B cell (primary cell): ENCODE measurements around the gene ALKBH4. TPM values are rescaled to one million over a fixed set of nuclear protein-coding genes. Genes with fewer than 3 reads are reported as not detected.
A peak's percentile ranks its signal among the peaks of the same experiment; 100 is the strongest.

Experiments used
- ATAC-seq: fragments of 200-7000 bp; cut with Tn5 transposase; one replicate; pipeline ENCODE4 v1.10.0; 2021; ENCODE audit warnings: low read depth, mild to moderate bottlenecking, moderate number of reproducible peaks, moderate library complexity
- CTCF ChIA-PET: fragments of 350-600 bp; sonication (Branson Sonifier 250); formaldehyde crosslinking; loops from one replicate; lab custom pipeline; 2021; ENCODE audit warnings: antibody characterized with exemption, inconsistent platforms; lab: Charles Lee
- POLR2A ChIA-PET: fragments of 350-600 bp; sonication (Branson Sonifier 250); formaldehyde crosslinking; loops from one replicate; lab custom pipeline; 2021; ENCODE audit warnings: antibody characterized with exemption; lab: Charles Lee
- DNase-seq: peaks from one replicate; pipeline ENCODE4 v3.0.0; 2013
- H2AFZ ChIP-seq: 2 replicates; pipeline ENCODE4 v1.6.1; 2012; ENCODE audit warnings: mild to moderate bottlenecking, low read depth, low read length; ENCODE audit not compliant: insufficient read depth, poor library complexity, severe bottlenecking
- H3K27ac ChIP-seq, 2 donors: 1 replicate in 1 of 2; 2 replicates in 1 of 2; pipeline ENCODE4 v1.5.1; 2012 to 2013; ENCODE audit warnings: low read length in 2 of 2, mild to moderate bottlenecking in 2 of 2, moderate library complexity in 1 of 2
- H3K27me3 ChIP-seq, 4 experiments: fragments of 200-600 bp in 1 of 4; sonication (generic) in 1 of 4; replicated peaks in 1 of 4; 1 replicate in 2 of 4; 2 replicates in 2 of 4; pipeline versions ENCODE4 v1.6.1 to v1.7.0; 2013 to 2016; ENCODE audit warnings: low read length in 3 of 4, mild to moderate bottlenecking in 2 of 4, mixed read lengths in 1 of 4, moderate library complexity in 1 of 4; ENCODE audit not compliant: insufficient read depth in 4 of 4, control insufficient read depth in 3 of 4; ENCODE audit errors: control extremely low read depth in 1 of 4
- H3K36me3 ChIP-seq, 2 experiments: replicated peaks in 1 of 2; 1 replicate in 1 of 2; 2 replicates in 1 of 2; pipeline versions ENCODE4 v1.6.1 to v1.7.1; 2013; ENCODE audit warnings: low read length in 1 of 2; ENCODE audit not compliant: insufficient read depth in 2 of 2, control insufficient read depth in 1 of 2; ENCODE audit errors: control extremely low read depth in 1 of 2, extremely low read depth in 1 of 2
- H3K4me1 ChIP-seq, 2 donors: fragments of 200-600 bp in 1 of 2; sonication (generic) in 1 of 2; 1 replicate in 1 of 2; 2 replicates in 1 of 2; pipeline versions ENCODE4 v1.5.1 to v1.6.1; 2013 to 2017; ENCODE audit warnings: low read length in 2 of 2; ENCODE audit not compliant: control insufficient read depth in 2 of 2, insufficient read depth in 2 of 2
- H3K4me2 ChIP-seq: replicated peaks from 2 replicates; pipeline ENCODE3; 2012; ENCODE audit warnings: mild to moderate bottlenecking, low read depth, low read length; ENCODE audit not compliant: poor library complexity, severe bottlenecking
- H3K4me3 ChIP-seq, 5 experiments: fragments of 200-600 bp in 1 of 5; sonication (generic) in 1 of 5; 1 replicate in 3 of 5; 2 replicates in 2 of 5; pipeline versions ENCODE4 v1.5.1 to v1.7.0; 2011 to 2016; ENCODE audit warnings: low read length in 4 of 5, mild to moderate bottlenecking in 4 of 5, low read depth in 2 of 5, control low read depth in 1 of 5, moderate library complexity in 1 of 5; ENCODE audit not compliant: insufficient read depth in 1 of 5; ENCODE audit errors: control extremely low read depth in 1 of 5, extremely low read depth in 1 of 5
- H3K79me2 ChIP-seq: fragments of 200-600 bp; sonication (generic); one replicate; pipeline ENCODE4 v1.6.0; 2016; ENCODE audit warnings: low read length; ENCODE audit not compliant: control insufficient read depth, insufficient read depth
- H3K9ac ChIP-seq: fragments of 200-600 bp; sonication (generic); 2 replicates; pipeline ENCODE4 v1.6.1; 2017; ENCODE audit warnings: mild to moderate bottlenecking, low read length, moderate library complexity
- H3K9me3 ChIP-seq, 3 donors: one replicate each; pipeline versions ENCODE4 v1.6.1 to v1.7.1; 2013; ENCODE audit warnings: low read length in 2 of 3; ENCODE audit not compliant: control insufficient read depth in 2 of 3, insufficient read depth in 1 of 3; ENCODE audit errors: control extremely low read depth in 1 of 3
- H4K20me1 ChIP-seq: 2 replicates; pipeline ENCODE4 v1.6.0; 2012; ENCODE audit warnings: mild to moderate bottlenecking, low read length; ENCODE audit not compliant: insufficient read depth, control insufficient read depth, poor library complexity, severe bottlenecking
- H3K27ac Mint-ChIP-seq: one replicate; pipeline ENCODE4 v1.8.0; 2021; ENCODE audit warnings: mixed read lengths
- H3K27me3 Mint-ChIP-seq: one replicate; pipeline ENCODE4 v1.8.0; 2021; ENCODE audit warnings: mixed read lengths
- H3K4me1 Mint-ChIP-seq: one replicate; pipeline ENCODE4 v1.8.0; 2021; ENCODE audit warnings: mixed read lengths
- H3K4me3 Mint-ChIP-seq: one replicate; pipeline ENCODE4 v1.8.0; 2021; ENCODE audit warnings: mixed read lengths
- H3K9me3 Mint-ChIP-seq: one replicate; pipeline ENCODE4 v1.8.0; 2022; ENCODE audit warnings: mixed read lengths; ENCODE audit not compliant: insufficient read depth
- CTCF ChIP-seq: fragments of 200-600 bp; IDR thresholded peaks from one replicate; pipeline ENCODE4 v1.8.0; 2022; ENCODE audit warnings: antibody characterized with exemption, mild to moderate bottlenecking
- EZH2 ChIP-seq: IDR thresholded peaks from 2 replicates; pipeline ENCODE4 v1.6.1; 2012; ENCODE audit warnings: borderline replicate concordance, low read depth, mild to moderate bottlenecking, moderate library complexity, low read length; ENCODE audit not compliant: insufficient read depth, poor library complexity, severe bottlenecking
- WGBS: methylation state at CpG from one replicate; pipeline ENCODE4 v1.1.5; 2013; ENCODE audit warnings: missing lambda C conversion rate; ENCODE audit not compliant: insufficient coverage; 5-methylcytosine and 5-hydroxymethylcytosine counted together
- intact Hi-C: fragments of 100-400 bp; cut with micrococcal nuclease; formaldehyde crosslinking; loops from one replicate; pipeline ENCODE4 v1.10.0; 2022
- polyA plus RNA-seq: library from polyadenylated mRNA; depleted of rRNA; stranded (reverse); fragments of >200 nt; gene quantifications from 2 replicates; pipeline ENCODE4 v1.2.3, GENCODE V29; 2012
- total RNA-seq, 2 donors: library from RNA; stranded (reverse); fragments of 120-200 nt in 1 of 2; gene quantifications; 1 replicate in 1 of 2; 2 replicates in 1 of 2; pipeline versions ENCODE4 v1.2.3 to v1.2.4, GENCODE V29; 2013 to 2022

The ALKBH4 gene
- total and polyA plus RNA-seq, 2 donors (not counting 1 experiment from before 2014, with no cell fraction given): 6.2 to 8.6 TPM

- H3K27ac Mint-ChIP-seq: peak overlapping the region; percentile 100
- WGBS: 17% methylated on average over 25 of the region's 25 CpGs
- peaks cover 79% of the 10 kb centered on the region for H3K4me1 Mint-ChIP-seq
These were observed 38.9 kb downstream of the ALKBH4 start for GRCh38 chr7:102425639-102426267.

More at GRCh38 chr7:102425639-102426267, 38.9 kb downstream of the ALKBH4 start:
- Histone ChIP-seq H3K27ac (peak overlapping the region; percentile 100), H4K20me1 (no peaks in the 10 kb centered on the region), H3K36me3 (peaks cover 0 to 4% of the 10 kb centered on the region in 2 experiments), H3K4me1 (peaks cover 94 to 99% of the 10 kb centered on the region in 2 donors), H3K9ac (peak overlapping the region; percentile 69), H3K27me3 (no peaks in the 10 kb centered on the region), H3K4me2 (peak overlapping the region; percentile 85), H3K9me3 (peaks cover 0 to 14% (median 0%) of the 10 kb centered on the region in 3 donors), H3K79me2 (peaks cover 52% of the 10 kb centered on the region), H3K4me3 (peak overlapping the region; percentile 30 to 48 (median 39)), H2AFZ (peak overlapping the region; percentile 44)
- peak; percentile 76 for ATAC-seq
- Mint-ChIP-seq H3K27me3 (no peaks in the 10 kb centered on the region), H3K4me3 (peak overlapping the region; percentile 87), H3K9me3 (no peaks in the 10 kb centered on the region)
- no peak for TF ChIP-seq CTCF
- no peak for TF ChIP-seq EZH2
- peak; percentile 95 for DNase-seq
- POLR2A ChIA-PET: interaction anchor here (0.6 to 13.6 kb wide), 14 partner anchors 4 to 1997 kb away, joined by 3 to 223 read pairs (median 9); partner anchors contain the start of genes ORAI2, PRKRIP1 and ZCWPW1
- CTCF ChIA-PET: interaction anchor here (0.6 to 46.3 kb wide), 8 partner anchors 9 to 41 kb away, joined by 3 to 1182 read pairs (median 6); partner anchors contain the start of gene PRKRIP1
- intact Hi-C loops: loop anchor here (1.0 to 10.0 kb wide), 5 partner anchors 8 to 121 kb away; partner anchors contain the start of genes ORAI2 and PRKRIP1
